NCI-H446 treated with DMSO at 0.1 percent for 48 hours (cell line): ENCODE measurements around the gene CCDC149.

Source experiments
- DNase-seq: peaks from one replicate; lab custom pipeline; 2025; lab: John Stamatoyannopoulos, UW

CCDC149 gene

DNA sequence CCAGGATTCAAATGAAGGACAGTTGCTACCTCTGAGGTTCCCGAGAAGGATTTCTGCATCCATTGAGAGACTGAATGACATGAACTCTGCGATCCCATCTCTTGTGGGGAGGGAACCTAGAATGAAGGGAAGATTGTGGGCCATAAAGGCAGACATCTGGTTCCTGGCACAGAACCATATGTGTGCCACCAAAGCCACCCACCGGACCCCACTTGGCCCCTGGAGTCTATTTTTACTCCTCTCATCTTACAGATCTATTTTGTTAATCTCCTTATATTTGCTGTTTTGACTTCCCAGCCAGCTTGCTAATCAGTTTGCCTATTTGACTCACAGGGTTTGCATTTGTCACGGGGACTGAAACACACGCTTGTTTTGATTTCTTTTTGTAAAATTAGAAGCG, 110.2 kb downstream of the CCDC149 start:
- no peak for DNase-seq

GRCh38 chr4:24801136-24801855, 111.5 kb downstream of the CCDC149 start:
- DNase-seq, result no peak

DNA sequence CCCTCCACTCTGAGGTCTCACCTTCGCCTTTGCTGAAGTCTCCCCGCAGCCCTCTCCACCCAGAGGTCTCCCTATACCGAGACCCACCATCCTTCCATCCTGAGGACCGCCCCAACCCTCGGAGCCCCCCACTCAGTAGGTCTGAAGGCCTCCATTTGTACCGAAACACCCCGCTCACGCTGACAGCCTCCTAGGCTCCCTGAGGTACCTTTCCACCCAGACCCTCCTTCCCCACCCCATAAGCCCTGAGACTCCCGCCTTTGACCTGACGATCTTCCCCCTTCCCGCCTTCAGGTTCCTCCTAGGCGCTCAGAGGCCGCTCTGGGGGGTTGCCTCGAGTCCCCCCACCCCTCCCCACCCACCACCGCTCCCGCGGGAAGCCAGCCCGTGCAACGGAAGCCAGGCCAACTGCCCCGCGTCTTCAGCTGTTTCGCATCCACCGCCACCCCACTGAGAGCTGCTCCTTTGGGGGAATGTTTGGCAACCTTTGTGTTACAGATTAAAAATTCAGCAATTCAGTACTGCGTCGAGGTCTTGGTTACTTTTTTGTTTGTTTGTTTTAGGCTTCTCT, 112.4 kb downstream of the CCDC149 start:
- DNase-seq, result no peak

GRCh38 chr4:24799544-24800324, 113.1 kb downstream of the CCDC149 start:
- DNase-seq, result no peak

GRCh38 chr4:24799196-24799543, 113.7 kb downstream of the CCDC149 start:
- DNase-seq, result no peak

- DNase-seq, result no peak
Measured at GRCh38 chr4:24798036-24798610, 114.7 kb downstream of the CCDC149 start.

GRCh38 chr4:24796620-24797019, 116.2 kb downstream of the CCDC149 start:
- DNase-seq, result no peak

GRCh38 chr4:24795666-24796381, 117.0 kb downstream of the CCDC149 start:
- DNase-seq, result no peak

DNA sequence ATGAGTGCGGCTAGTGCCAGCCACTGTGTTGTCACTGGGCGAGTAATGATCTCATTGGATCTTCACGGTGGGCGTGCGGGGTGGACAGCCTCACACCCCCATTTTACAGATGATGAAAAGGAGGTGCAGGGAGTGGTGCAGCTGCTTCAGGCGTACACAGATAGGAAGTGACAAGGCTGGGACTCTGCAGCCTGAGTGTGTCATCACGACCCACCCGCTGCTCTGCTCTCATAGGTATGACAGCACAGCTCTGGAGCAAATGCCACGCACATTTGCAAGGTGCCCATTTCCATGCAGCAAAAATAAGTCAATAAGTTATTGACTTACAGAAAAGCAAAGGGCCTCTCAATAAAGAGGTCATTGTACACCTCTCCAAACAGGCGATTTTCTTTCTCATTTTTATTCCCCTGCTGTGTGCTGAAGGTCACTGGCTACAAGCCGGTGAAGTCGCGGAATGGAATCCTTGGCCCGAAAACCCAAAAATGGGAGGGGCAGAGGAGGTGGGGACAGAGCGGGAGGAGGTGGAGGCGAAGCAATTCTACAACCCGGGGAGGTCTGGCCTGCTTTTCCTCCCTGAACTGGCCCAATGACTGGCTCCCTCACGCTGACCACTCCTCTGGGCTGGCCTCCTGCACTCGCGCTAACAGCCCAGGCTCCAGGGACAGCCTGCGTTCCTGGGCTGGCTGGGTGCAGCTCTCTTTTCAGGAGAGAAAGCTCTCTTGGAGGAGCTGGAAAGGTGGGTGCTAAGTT, 117.8 kb downstream of the CCDC149 start, which contains the start of gene SOD3:
Gene SOD3, plus strand, starts transcription at position 658 of the 750 bp plus-strand sequence. CDS start 3,949 bp downstream, outside the sequence.
- no peak for DNase-seq

GRCh38 chr4:24794480-24794879, 118.4 kb downstream of the CCDC149 start:
- DNase-seq, result no peak

GRCh38 chr4:24794051-24794450, 118.8 kb downstream of the CCDC149 start:
- DNase-seq, result no peak

- DNase-seq, result no peak
Measured at GRCh38 chr4:24793219-24794005, 119.4 kb downstream of the CCDC149 start.

DNA sequence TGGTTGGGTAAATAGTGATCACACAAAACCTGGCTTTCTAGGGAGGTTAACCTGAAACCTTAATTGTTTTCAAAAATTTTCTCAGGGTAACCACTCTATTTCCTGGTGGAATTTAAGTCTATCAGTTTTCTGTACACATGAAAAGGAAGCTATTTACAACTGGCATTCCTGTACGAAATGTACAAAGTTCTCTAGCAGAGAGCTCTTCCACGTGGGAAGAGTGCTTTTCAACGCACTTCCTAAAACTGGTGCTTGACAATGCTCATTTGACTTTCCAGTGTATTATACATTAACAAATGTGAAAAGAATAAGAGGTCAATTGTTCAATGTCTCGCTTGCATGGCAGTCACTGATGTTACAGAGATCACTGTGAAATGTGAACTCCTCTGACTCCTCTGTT, 120.3 kb downstream of the CCDC149 start:
- no peak for DNase-seq

DNA sequence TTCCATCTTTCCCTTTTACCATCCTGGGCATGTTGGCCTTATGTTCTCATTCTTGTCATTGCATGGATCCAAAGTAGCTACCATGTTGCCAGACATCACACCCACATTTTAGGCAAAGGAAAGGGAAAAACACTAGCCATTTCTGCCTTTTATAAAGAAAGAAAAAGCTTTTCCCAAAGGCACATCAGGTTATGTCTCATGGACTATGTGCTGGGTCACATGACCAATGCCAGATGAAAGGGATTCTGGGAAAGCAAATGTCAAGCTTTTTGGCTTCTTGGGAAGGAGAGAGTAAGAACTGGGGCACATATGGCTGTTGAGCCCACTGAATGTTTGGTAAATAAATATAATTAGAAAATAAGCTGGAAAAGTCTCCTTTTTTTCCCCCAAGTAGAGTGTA, 121.8 kb downstream of the CCDC149 start:
- no peak for DNase-seq

DNA sequence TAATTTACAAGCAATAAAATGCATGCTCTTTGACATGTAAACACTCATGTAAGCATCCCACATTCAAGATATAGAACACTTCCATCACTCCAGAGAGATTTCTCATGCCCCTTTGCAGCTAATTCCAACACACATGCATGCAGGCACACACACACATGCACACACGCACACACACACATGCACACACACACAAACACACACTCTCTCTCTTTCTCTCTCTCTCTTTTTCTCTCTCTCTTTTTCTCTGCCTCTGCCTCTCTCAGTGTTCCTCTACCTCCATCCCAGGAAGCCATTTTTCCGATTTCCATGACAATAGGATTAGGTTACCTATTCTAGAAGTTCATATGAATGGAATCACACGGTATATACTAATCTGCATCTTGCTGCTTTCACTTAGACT, 129.3 kb downstream of the CCDC149 start:
- no peak for DNase-seq

- DNase-seq, result no peak
Measured at GRCh38 chr4:24781999-24782745, 130.7 kb downstream of the CCDC149 start.

- DNase-seq, result no peak
Measured at GRCh38 chr4:24780936-24781495, 131.8 kb downstream of the CCDC149 start.

- DNase-seq, result no peak
Measured at GRCh38 chr4:24778464-24779225, 134.2 kb downstream of the CCDC149 start.
